ENCODE data around the gene LGR6. TPM values are rescaled to one million over a fixed set of nuclear protein-coding genes. Genes with fewer than 3 reads are reported as not detected.

Gene LGR6
- total and polyA plus RNA-seq, 10 of the 15 experiments (the other 5 are each of a cell fraction or from before 2014, with no cell fraction given) = not detected

DNA sequence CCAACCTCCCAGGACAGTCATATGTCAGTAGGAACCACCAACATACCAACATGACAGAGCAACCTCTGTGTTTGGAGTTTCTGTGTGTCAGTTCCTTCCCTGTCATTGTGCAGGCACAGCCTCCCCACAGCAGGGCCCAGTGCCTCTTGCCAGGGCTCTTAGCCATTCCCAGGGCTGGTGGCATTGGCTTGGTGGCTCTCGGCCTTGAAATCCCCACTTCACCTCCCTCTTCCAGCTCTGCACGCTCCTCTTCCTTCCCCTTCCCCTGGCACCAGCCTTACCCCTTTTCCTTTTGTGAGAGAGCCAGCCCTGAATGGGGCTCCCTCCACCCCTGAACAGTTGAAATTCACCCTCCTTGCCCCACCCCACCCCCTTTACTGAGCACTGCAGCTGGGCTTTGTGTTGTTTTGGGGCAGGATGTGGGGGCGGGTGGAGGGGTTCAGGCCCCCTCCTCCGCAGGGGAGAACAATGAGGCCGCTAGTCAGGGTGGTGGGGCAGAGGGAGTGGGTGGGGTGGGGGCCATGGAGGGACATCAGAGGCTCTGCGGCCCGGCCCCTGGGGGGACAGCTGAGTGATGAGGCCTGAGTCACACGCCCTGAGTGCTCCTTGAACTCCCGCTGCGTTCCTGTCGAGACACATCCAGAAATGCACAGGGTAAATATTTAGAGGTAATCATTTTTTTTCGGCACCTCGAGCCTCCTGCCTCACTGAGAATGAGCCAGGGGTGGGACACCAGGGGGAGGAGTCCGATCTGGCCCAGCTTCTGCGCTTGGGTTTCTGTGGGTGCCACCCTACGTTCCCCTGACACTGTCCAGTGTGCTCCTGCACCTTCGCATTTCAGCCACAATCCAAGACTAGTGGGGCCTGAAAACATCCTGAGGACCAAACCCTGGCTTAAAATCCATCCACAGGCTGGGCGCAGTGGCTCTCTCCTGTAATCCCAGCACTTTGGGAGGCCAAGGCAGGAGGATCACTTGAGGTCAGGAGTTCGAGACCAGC, 28.6 kb downstream of the LGR6 start:
- intact Hi-C loops (cut with micrococcal nuclease; ENCODE audit: unreplicated experiment) = no loop called here
- SMC1A ChIA-PET (ENCODE audit: uncharacterized antibody, unreplicated experiment) = no interaction called here
- POLR2A ChIA-PET = no interaction called here
- Histone ChIP-seq H3K27ac (ENCODE audit: control insufficient read depth, insufficient read depth) (no peak overlapping the region), H3K9ac (ENCODE audit: control insufficient read depth, insufficient read depth, low read length) (no peak overlapping the region), H3K4me2 (ENCODE audit: control insufficient read depth, insufficient read depth) (no peak overlapping the region), H2AFZ (ENCODE audit: control insufficient read depth, low read depth, low read length) (no peak overlapping the region), H3K79me2 (ENCODE audit: control insufficient read depth, insufficient read depth, low read length) (no peaks in the 10 kb centered on the region), H3K27me3 (replicated peaks in 1 of 2; ENCODE audit: control insufficient read depth in 2 of 2, insufficient read depth in 2 of 2, low read length in 1 of 2) (peaks cover 0 to 3% of the 10 kb centered on the region in 2 experiments; a peak in 3 of 4 replicates), H3K4me3 (no peak overlapping the region), H3K4me1 (ENCODE audit: control insufficient read depth, insufficient read depth, low read length) (no peaks in the 10 kb centered on the region), H3K9me3 (replicated peaks; ENCODE audit: control insufficient read depth, insufficient read depth, low read length) (no peaks in the 10 kb centered on the region), H3K36me3 (ENCODE audit: control insufficient read depth in 2 of 2, insufficient read depth in 2 of 2, low read length in 1 of 2) (no peaks in the 10 kb centered on the region), H4K20me1 (ENCODE audit: control insufficient read depth, insufficient read depth) (no peaks in the 10 kb centered on the region)
- ATAC-seq = no peak
- no TSS peak for BruUV-seq (replicated peaks)
- CTCF ChIA-PET = interaction anchor here (0.6 to 0.8 kb wide), 2 partner anchors 12 to 28 kb away, joined by 3 to 4 read pairs; no protein-coding TSS in a partner anchor
- RAD21 ChIA-PET (ENCODE audit: unreplicated experiment) = interaction anchor here (0.6 kb wide), 1 partner anchor 326 kb away, joined by 3 read pairs; no protein-coding TSS in a partner anchor
- no peak for FAIRE-seq
- in situ Hi-C loops (cut with MboI) = no loop called here
- no peak for DNase-seq (ENCODE audit: low read depth, low spot score)
- WGBS (ENCODE audit: insufficient coverage, insufficient replicate concordance, low lambda C conversion rate, missing lambda C conversion rate) = 22% methylated on average over 17 of the region's 19 CpGs
- no peak for TF ChIP-seq GABPA (IDR thresholded peaks at IDR 0.05; ENCODE audit: low read depth)
- no peak for TF ChIP-seq FOXM1 (IDR thresholded peaks at IDR 0.05; ENCODE audit: low read depth, low read length)
- TF ChIP-seq ZSCAN29 (IDR thresholded peaks at IDR 0.05) = no peak
- no peak for TF ChIP-seq EZH2 (IDR thresholded peaks at IDR 0.05; ENCODE audit: borderline replicate concordance, control insufficient read depth, low read depth, low read length)
- no peak for TF ChIP-seq BCL11A (IDR thresholded peaks at IDR 0.05; ENCODE audit: low read depth, low read length)
- TF ChIP-seq PAX5 (IDR thresholded peaks at IDR 0.05; ENCODE audit: borderline replicate concordance, low read depth, low read length) = no peak
- no peak for TF ChIP-seq BACH1 (IDR thresholded peaks at IDR 0.05; ENCODE audit: borderline replicate concordance)
- no peak for TF ChIP-seq YY1 (IDR thresholded peaks at IDR 0.05; ENCODE audit: low read depth, low read length)
- TF ChIP-seq, protein P1, sequence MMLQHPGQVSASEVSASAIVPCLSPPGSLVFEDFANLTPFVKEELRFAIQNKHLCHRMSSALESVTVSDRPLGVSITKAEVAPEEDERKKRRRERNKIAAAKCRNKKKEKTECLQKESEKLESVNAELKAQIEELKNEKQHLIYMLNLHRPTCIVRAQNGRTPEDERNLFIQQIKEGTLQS (IDR thresholded peaks at IDR 0.05; ENCODE audit: borderline replicate concordance, extremely low read depth, low read depth, low read length) = no peak
- no peak for TF ChIP-seq MTA3 (IDR thresholded peaks at IDR 0.05; ENCODE audit: borderline replicate concordance, low read length)
- no peak for TF ChIP-seq NR2C2 (IDR thresholded peaks at IDR 0.05; ENCODE audit: borderline replicate concordance, control insufficient read depth, insufficient read length, low read depth)
- no peak for TF ChIP-seq POLR2A (IDR thresholded peaks at IDR 0.05; ENCODE audit: low read depth, low read length)
- TF ChIP-seq EP300 (IDR thresholded peaks at IDR 0.05; ENCODE audit: borderline replicate concordance in 1 of 2, control insufficient read depth in 1 of 2, low read depth in 2 of 2, low read length in 2 of 2) = no peak
- TF ChIP-seq TCF7 (IDR thresholded peaks at IDR 0.05; ENCODE audit: borderline replicate concordance) = no peak
- TF ChIP-seq CHD2 (IDR thresholded peaks at IDR 0.05; ENCODE audit: borderline replicate concordance, low read depth, low read length) = no peak
